Measurements from ENCODE around the gene DCAF15. TPM values are rescaled to one million over a fixed set of nuclear protein-coding genes. Genes with fewer than 3 reads are reported as not detected.

The DCAF15 gene
- total RNA-seq, 4 donors from 2014 or later = 11.2 to 39.6 (median 20.1) TPM

DNA sequence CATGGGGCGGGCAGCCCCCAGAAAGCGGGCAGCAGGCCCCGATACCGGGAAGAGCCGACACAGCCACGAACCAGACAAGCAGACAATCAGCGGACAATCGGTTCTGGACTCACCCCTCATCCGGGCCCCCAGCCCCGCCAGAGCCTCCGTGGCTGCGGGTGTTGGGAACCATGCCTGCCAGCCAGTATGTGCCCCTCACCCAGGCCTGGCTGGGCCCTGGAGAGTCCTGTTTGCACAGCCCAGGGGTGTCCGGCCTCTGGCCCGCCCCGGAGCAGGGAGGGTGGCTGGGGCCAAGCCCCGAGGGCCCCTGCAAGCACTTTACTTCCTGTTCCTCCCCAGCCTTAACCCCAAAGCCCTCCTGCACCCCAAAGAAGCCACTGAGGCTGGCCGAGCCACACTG is 21.9 kb upstream of the DCAF15 start:
- H3K27ac ChIP-seq = no peak overlapping the region
- H3K4me1 ChIP-seq = no peaks in the 10 kb centered on the region
- no peaks in the 10 kb centered on the region for H3K27me3 ChIP-seq
- TF ChIP-seq, protein P1, sequence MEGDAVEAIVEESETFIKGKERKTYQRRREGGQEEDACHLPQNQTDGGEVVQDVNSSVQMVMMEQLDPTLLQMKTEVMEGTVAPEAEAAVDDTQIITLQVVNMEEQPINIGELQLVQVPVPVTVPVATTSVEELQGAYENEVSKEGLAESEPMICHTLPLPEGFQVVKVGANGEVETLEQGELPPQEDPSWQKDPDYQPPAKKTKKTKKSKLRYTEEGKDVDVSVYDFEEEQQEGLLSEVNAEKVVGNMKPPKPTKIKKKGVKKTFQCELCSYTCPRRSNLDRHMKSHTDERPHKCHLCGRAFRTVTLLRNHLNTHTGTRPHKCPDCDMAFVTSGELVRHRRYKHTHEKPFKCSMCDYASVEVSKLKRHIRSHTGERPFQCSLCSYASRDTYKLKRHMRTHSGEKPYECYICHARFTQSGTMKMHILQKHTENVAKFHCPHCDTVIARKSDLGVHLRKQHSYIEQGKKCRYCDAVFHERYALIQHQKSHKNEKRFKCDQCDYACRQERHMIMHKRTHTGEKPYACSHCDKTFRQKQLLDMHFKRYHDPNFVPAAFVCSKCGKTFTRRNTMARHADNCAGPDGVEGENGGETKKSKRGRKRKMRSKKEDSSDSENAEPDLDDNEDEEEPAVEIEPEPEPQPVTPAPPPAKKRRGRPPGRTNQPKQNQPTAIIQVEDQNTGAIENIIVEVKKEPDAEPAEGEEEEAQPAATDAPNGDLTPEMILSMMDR (IDR thresholded peaks at IDR 0.05) = no peak
- no peak for TF ChIP-seq POLR2A (IDR thresholded peaks at IDR 0.05)
- DNase-seq = no peak
- no peaks in the 10 kb centered on the region for H3K9me3 ChIP-seq
- intact Hi-C loops (cut with DNase I; ENCODE audit: low total_unique reads) = no loop called here
- no peak overlapping the region for H3K4me3 ChIP-seq
- H3K36me3 ChIP-seq = no peaks in the 10 kb centered on the region

DNA sequence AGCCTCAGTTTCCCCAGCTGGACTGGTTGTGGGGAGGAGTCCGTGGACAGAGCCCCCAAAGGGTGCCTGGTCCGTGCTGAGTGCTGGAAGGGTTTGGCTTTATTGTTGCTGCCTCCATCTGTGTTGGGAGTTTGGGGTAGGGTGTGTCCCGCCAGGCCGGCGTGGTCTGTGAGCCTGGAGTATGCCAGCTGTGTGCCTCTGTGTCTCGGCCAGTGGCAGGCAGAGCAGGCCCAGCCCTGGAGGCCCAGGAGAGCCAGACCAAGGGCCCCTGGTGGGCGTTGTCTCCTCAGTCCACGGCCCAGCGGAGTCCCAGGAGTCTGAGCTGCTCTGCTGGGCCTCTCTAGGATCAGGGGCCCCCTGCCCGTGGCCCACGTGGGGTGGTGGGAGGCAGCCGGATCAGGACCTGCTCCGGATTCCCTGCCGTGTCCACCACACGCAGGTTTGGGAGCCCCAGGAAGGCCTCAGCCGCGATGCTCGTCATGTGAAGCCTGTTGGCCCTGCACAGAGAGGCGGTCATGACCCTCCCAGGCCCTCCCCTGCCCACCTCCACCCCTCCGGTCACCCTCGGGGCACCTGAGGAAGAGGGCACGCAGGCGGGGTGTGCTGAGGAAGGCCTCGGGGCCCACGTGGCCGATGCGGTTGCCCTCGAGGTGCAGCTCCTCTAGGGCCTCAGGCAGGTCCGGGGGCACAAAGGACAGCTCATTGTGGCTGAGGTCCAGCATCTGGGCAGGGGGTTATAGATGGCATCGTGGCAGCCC is 20.7 kb upstream of the DCAF15 start:
- Histone ChIP-seq H3K4me1 (no peaks in the 10 kb centered on the region), H3K4me3 (no peak overlapping the region), H3K27ac (no peak overlapping the region), H3K9me3 (no peaks in the 10 kb centered on the region), H3K36me3 (no peaks in the 10 kb centered on the region), H3K27me3 (no peaks in the 10 kb centered on the region)
- no peak for DNase-seq
- intact Hi-C loops (cut with DNase I; ENCODE audit: low total_unique reads) = no loop called here
- TF ChIP-seq, protein P1 (IDR thresholded peaks at IDR 0.05) = no peak
- TF ChIP-seq POLR2A (IDR thresholded peaks at IDR 0.05) = no peak

DNA sequence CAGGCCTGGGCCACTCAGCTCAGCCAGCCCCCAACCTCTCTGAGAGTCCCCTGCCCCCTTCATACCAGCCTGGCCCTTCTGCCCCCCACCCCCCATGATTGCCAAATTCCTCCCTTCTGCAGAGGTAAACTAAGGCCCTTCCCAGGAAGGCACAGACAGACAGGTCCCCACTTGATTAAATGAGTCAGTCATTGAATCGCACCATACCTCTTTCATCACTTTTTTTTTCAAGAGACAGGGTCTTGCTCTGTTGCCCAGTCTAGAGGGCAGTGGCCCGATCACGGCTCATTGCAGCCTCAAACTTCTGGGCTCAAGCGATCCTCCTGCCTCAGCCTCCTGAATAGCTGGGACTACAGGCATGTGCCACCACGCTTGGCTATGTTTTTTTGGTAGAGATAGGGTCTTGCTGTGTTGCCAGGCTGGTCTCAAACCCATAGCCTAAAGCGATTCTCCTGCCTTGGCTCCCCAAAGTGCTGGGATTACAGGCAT is 20.1 kb upstream of the DCAF15 start:
- no peaks in the 10 kb centered on the region for H3K27me3 ChIP-seq
- H3K4me3 ChIP-seq = no peak overlapping the region
- no peak for TF ChIP-seq POLR2A (IDR thresholded peaks at IDR 0.05)
- TF ChIP-seq, protein P1 (IDR thresholded peaks at IDR 0.05) = no peak
- H3K9me3 ChIP-seq = no peaks in the 10 kb centered on the region
- H3K4me1 ChIP-seq = no peaks in the 10 kb centered on the region
- H3K27ac ChIP-seq = no peak overlapping the region
- H3K36me3 ChIP-seq = no peaks in the 10 kb centered on the region
- DNase-seq = no peak
- intact Hi-C loops (cut with DNase I; ENCODE audit: low total_unique reads) = no loop called here

DNA sequence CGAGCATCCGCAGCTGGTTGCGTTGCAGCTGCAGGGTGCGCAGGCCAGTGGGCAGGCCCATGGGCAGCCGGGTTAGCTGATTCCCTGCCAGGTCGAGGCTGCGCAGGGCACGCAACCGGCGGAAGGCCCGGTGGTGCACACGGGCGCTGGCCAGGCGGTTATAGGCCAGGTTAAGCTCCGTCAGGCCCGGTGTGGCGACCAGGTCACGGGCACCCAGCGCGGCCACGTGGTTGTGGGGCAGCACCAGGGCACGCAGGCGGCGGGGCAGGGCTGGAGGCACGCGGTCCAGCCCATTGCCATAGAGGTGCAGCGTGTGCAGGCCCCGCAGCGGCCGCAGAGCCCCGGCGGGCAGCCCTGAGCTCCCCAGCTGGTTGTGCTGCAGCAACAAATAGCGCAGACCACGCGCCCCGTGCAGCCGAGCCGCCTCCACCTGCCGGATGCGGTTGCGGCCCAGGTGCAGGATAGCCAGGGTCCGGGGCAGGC is 19.4 kb upstream of the DCAF15 start:
- Histone ChIP-seq H3K27ac (no peak overlapping the region), H3K4me3 (no peak overlapping the region), H3K36me3 (no peaks in the 10 kb centered on the region), H3K27me3 (no peaks in the 10 kb centered on the region), H3K4me1 (peaks cover 0 to 2% of the 10 kb centered on the region in 2 donors), H3K9me3 (no peaks in the 10 kb centered on the region)
- intact Hi-C loops (cut with DNase I; ENCODE audit: low total_unique reads) = no loop called here
- TF ChIP-seq, protein P1 (IDR thresholded peaks at IDR 0.05) = no peak
- TF ChIP-seq POLR2A (IDR thresholded peaks at IDR 0.05) = no peak
- no peak for DNase-seq

DNA sequence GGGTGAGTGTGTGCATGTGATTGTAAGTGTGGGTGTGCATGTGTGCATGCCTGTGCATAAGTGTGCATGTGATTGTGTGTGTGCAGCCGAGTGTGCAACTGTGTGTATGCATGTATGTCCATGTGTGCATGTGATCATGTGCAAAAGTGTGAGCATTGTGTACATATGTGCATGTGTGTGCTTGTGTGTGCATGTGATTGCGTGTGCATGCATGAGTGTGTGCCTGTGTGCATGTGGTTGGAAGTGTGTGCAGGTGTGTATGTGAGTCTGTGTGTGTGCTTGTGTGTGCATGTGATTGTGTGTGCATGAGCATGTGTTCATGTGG is 17.6 kb upstream of the DCAF15 start:
- Histone ChIP-seq H3K9me3 (no peaks in the 10 kb centered on the region), H3K4me1 (peaks cover 0 to 5% of the 10 kb centered on the region in 2 donors), H3K36me3 (no peaks in the 10 kb centered on the region), H3K4me3 (no peak overlapping the region), H3K27me3 (no peaks in the 10 kb centered on the region), H3K27ac (no peak overlapping the region)
- intact Hi-C loops (cut with DNase I; ENCODE audit: low total_unique reads) = no loop called here
- no peak for TF ChIP-seq POLR2A (IDR thresholded peaks at IDR 0.05)
- TF ChIP-seq, protein P1 (IDR thresholded peaks at IDR 0.05) = no peak
- DNase-seq = no peak

Data from uterus (tissue), 4 donors.